HFFc6 (cell line): ENCODE measurements around the gene KLHL10. TPM values are rescaled to one million over a fixed set of nuclear protein-coding genes. Genes with fewer than 3 reads are reported as not detected.

Source experiments
- DNase-seq: peaks from one replicate; pipeline ENCODE4 v3.0.0-alpha.2; 2018
- H3K27ac Mint-ChIP-seq: 2 replicates; pipeline ENCODE4 v1.8.0; 2020; ENCODE audit warnings: mild to moderate bottlenecking, mixed read lengths
- H3K27me3 Mint-ChIP-seq: 2 replicates; pipeline ENCODE4 v1.8.0; 2021; ENCODE audit warnings: mild to moderate bottlenecking, moderate library complexity, mixed read lengths; ENCODE audit not compliant: insufficient read depth
- H3K36me3 Mint-ChIP-seq: 2 replicates; pipeline ENCODE4 v1.8.0; 2021; ENCODE audit warnings: low read depth, mixed read lengths
- H3K4me1 Mint-ChIP-seq: 2 replicates; pipeline ENCODE4 v1.8.0; 2020; ENCODE audit warnings: low read depth, mixed read lengths
- H3K4me3 Mint-ChIP-seq: 2 replicates; pipeline ENCODE4 v1.8.0; 2020; ENCODE audit warnings: mild to moderate bottlenecking, moderate library complexity, mixed read lengths
- H3K9me3 Mint-ChIP-seq: 2 replicates; pipeline ENCODE4 v1.8.0; 2020; ENCODE audit warnings: mild to moderate bottlenecking, mixed read lengths
- CTCF ChIP-seq: fragments of 200-600 bp; sonication (generic); IDR thresholded peaks from 2 replicates; pipeline ENCODE4 v1.5.0; 2021; ENCODE audit warnings: antibody characterized with exemption, mild to moderate bottlenecking
- total RNA-seq, 6 experiments: library from RNA; stranded (reverse); fragmentation: NEBNext Ultra II Directional; extraction: Animal tissue kit (Norgen Biotek cat#: 25700); gene quantifications; 2 replicates in 1 of 6; 3 replicates in 5 of 6; pipeline ENCODE4 v1.2.3, GENCODE V29; 2021

Gene KLHL10
- total RNA-seq, 6 experiments from 2014 or later: not detected

- TF ChIP-seq CTCF: no peak
- Mint-ChIP-seq H3K4me1 (peaks cover 16% of the 10 kb centered on the region), H3K9me3 (no peaks in the 10 kb centered on the region), H3K36me3 (no peaks in the 10 kb centered on the region; the same call in 1 of the 2 replicates), H3K4me3 (no peak overlapping the region), H3K27me3 (no peaks in the 10 kb centered on the region; the same call in none of the 2 replicates), H3K27ac (no peak overlapping the region)
- no peak for DNase-seq
These were observed 22.8 kb downstream of the KLHL10 start for GRCh38 chr17:41860254-41860931.

GRCh38 chr17:41863074-41863848 is 25.6 kb downstream of the KLHL10 start:
- Mint-ChIP-seq H3K27me3 (no peaks in the 10 kb centered on the region; the same call in none of the 2 replicates), H3K36me3 (peaks cover 12% of the 10 kb centered on the region; the same call in 1 of the 2 replicates), H3K27ac (no peak overlapping the region), H3K4me1 (peaks cover 19% of the 10 kb centered on the region), H3K4me3 (no peak overlapping the region), H3K9me3 (no peaks in the 10 kb centered on the region)
- no peak for DNase-seq
- TF ChIP-seq CTCF: no peak

- no peak overlapping the region for H3K4me3 Mint-ChIP-seq
- H3K36me3 Mint-ChIP-seq: peaks cover 20% of the 10 kb centered on the region; the same call in 1 of the 2 replicates
- peaks cover 19% of the 10 kb centered on the region for H3K4me1 Mint-ChIP-seq
- H3K9me3 Mint-ChIP-seq: no peaks in the 10 kb centered on the region
- H3K27me3 Mint-ChIP-seq: no peaks in the 10 kb centered on the region; the same call in none of the 2 replicates
- TF ChIP-seq CTCF: no peak
- DNase-seq: no peak
- H3K27ac Mint-ChIP-seq: no peak overlapping the region
These were observed 26.8 kb downstream of the KLHL10 start for GRCh38 chr17:41864498-41864835.

- Mint-ChIP-seq H3K27ac (peak within 1 kb of the TSS; percentile 78), H3K4me3 (no peak within 1 kb of the TSS; the same call in 1 of the 2 replicates), H3K4me1 (peaks cover 19% of the 10 kb centered on the region), H3K36me3 (peaks cover 20% of the 10 kb centered on the region; the same call in 1 of the 2 replicates), H3K9me3 (no peaks in the 10 kb centered on the region), H3K27me3 (no peaks in the 10 kb centered on the region; the same call in none of the 2 replicates)
- peak; percentile 87 for DNase-seq
- no peak; the same call in 1 of the 2 replicates for TF ChIP-seq CTCF
These were observed 27.4 kb downstream of the KLHL10 start, which contains the start of gene KLHL11 for GRCh38 chr17:41864836-41865595. KLHL11 (minus strand) TSS chr17:41865423; CDS start chr17:41865370, 53 bp downstream.

- H3K27ac Mint-ChIP-seq: peak overlapping the region; percentile 78
These were observed 27.9 kb downstream of the KLHL10 start for GRCh38 chr17:41865596-41865893.

More at GRCh38 chr17:41865596-41865893, 27.9 kb downstream of the KLHL10 start:
- Mint-ChIP-seq H3K9me3 (no peaks in the 10 kb centered on the region), H3K27me3 (no peaks in the 10 kb centered on the region; the same call in none of the 2 replicates), H3K36me3 (peaks cover 21% of the 10 kb centered on the region), H3K4me3 (no peak overlapping the region; the same call in 1 of the 2 replicates), H3K4me1 (peaks cover 16% of the 10 kb centered on the region)
- DNase-seq: no peak
- no peak for TF ChIP-seq CTCF
